Breast epithelium (tissue), 4 donors: Measurements from ENCODE around the gene CDH16. TPM values are rescaled to one million over a fixed set of nuclear protein-coding genes. Genes with fewer than 3 reads are reported as not detected.

Experiments used
- DNase-seq, 2 donors: peaks; one replicate each; pipeline ENCODE4 v3.0.0-alpha.2; 2019; ENCODE audit warnings: low spot score in 2 of 2
- H3K27ac ChIP-seq, 2 donors: fragments of 200-600 bp; sonication (generic) in 1 of 2; one replicate each; pipeline ENCODE4 v1.5.1; 2016 to 2019; ENCODE audit warnings: mild to moderate bottlenecking in 1 of 2
- H3K27me3 ChIP-seq, 2 donors: fragments of 200-600 bp; sonication (generic) in 1 of 2; one replicate each; pipeline versions ENCODE4 v1.5.1 to v1.6.0; 2017 to 2019; ENCODE audit warnings: control low read depth in 1 of 2, mild to moderate bottlenecking in 1 of 2
- H3K36me3 ChIP-seq: fragments of 200-600 bp; one replicate; pipeline ENCODE4 v1.5.1; 2019
- H3K4me1 ChIP-seq, 2 donors: fragments of 200-600 bp; sonication (generic); one replicate each; pipeline ENCODE4 v1.5.1; 2016 to 2019; ENCODE audit warnings: control low read depth in 1 of 2
- H3K4me3 ChIP-seq, 3 donors: fragments of 200-600 bp; sonication (generic); 1 replicate in 2 of 3; 2 replicates in 1 of 3; pipeline ENCODE4 v1.5.1; 2016 to 2019; ENCODE audit warnings: mild to moderate bottlenecking in 3 of 3, moderate library complexity in 2 of 3
- H3K9me3 ChIP-seq, 2 donors: fragments of 200-600 bp; sonication (generic) in 1 of 2; one replicate each; pipeline ENCODE4 v1.5.1; 2016 to 2019; ENCODE audit warnings: control low read depth in 1 of 2
- CTCF ChIP-seq, 3 donors: fragments of 450-650 bp; IDR thresholded peaks; one replicate each; pipeline ENCODE4 v1.5.1; 2016 to 2017; ENCODE audit warnings: antibody characterized with exemption in 3 of 3, mild to moderate bottlenecking in 3 of 3, moderate library complexity in 3 of 3
- POLR2A ChIP-seq: fragments of 450-650 bp; IDR thresholded peaks from one replicate; pipeline ENCODE4 v1.6.1; 2016; ENCODE audit warnings: antibody characterized with exemption, mild to moderate bottlenecking, moderate library complexity
- POLR2AphosphoS5 ChIP-seq, 3 donors: sonication (generic); formaldehyde crosslinking; IDR thresholded peaks; one replicate each; pipeline ENCODE4 v1.6.1; 2017; ENCODE audit warnings: antibody characterized with exemption in 3 of 3
- intact Hi-C: fragments of 100-400 bp; cut with DNase I; formaldehyde crosslinking; loops from one replicate; pipeline ENCODE4 v1.15.1; 2023; ENCODE audit warnings: low total_unique reads
- total RNA-seq, 3 donors: library from RNA; depleted of rRNA; stranded (reverse); fragments of >200 nt; gene quantifications; one replicate each; pipeline ENCODE4 v1.1.0, GENCODE V29; 2016

The CDH16 gene
- total RNA-seq, 3 donors from 2014 or later, result not detected

GRCh38 chr16:66863707-66864106 lies 55.0 kb downstream of the CDH16 start:
- Histone ChIP-seq H3K9me3 (no peaks in the 10 kb centered on the region), H3K27ac (no peak overlapping the region), H3K4me3 (no peak overlapping the region), H3K27me3 (no peaks in the 10 kb centered on the region), H3K4me1 (no peaks in the 10 kb centered on the region), H3K36me3 (no peaks in the 10 kb centered on the region)
- no peak for DNase-seq
- TF ChIP-seq POLR2A (no peak), POLR2AphosphoS5 (IDR thresholded peaks at IDR 0.05) (no peak), CTCF (IDR thresholded peaks at IDR 0.05) (no peak)
- intact Hi-C loops, result loop anchor here (10.0 kb wide), 1 partner anchor 459 kb away; no protein-coding TSS in a partner anchor

GRCh38 chr16:66862023-66862520 lies 56.6 kb downstream of the CDH16 start:
- Histone ChIP-seq H3K4me3 (no peak overlapping the region), H3K36me3 (no peaks in the 10 kb centered on the region), H3K27ac (no peak overlapping the region), H3K4me1 (no peaks in the 10 kb centered on the region), H3K9me3 (no peaks in the 10 kb centered on the region), H3K27me3 (no peaks in the 10 kb centered on the region)
- TF ChIP-seq POLR2A (no peak), CTCF (IDR thresholded peaks at IDR 0.05) (no peak), POLR2AphosphoS5 (IDR thresholded peaks at IDR 0.05) (no peak)
- intact Hi-C loops, result loop anchor here (10.0 kb wide), 1 partner anchor 457 kb away; no protein-coding TSS in a partner anchor
- no peak for DNase-seq

GRCh38 chr16:66859397-66860068 lies 59.2 kb downstream of the CDH16 start:
- no peak overlapping the region for H3K27ac ChIP-seq
- no peak overlapping the region for H3K4me3 ChIP-seq
- intact Hi-C loops, result loop anchor here (10.0 kb wide), 1 partner anchor 455 kb away; no protein-coding TSS in a partner anchor
- no peaks in the 10 kb centered on the region for H3K9me3 ChIP-seq
- TF ChIP-seq CTCF (IDR thresholded peaks at IDR 0.05) (no peak), POLR2AphosphoS5 (IDR thresholded peaks at IDR 0.05) (no peak), POLR2A (no peak)
- no peaks in the 10 kb centered on the region for H3K27me3 ChIP-seq
- H3K4me1 ChIP-seq, result no peaks in the 10 kb centered on the region
- no peaks in the 10 kb centered on the region for H3K36me3 ChIP-seq
- DNase-seq, result no peak

GRCh38 chr16:66858740-66859396 lies 59.8 kb downstream of the CDH16 start:
- H3K27ac ChIP-seq, result no peak overlapping the region
- TF ChIP-seq POLR2A, result no peak
- no peak for TF ChIP-seq POLR2AphosphoS5 (IDR thresholded peaks at IDR 0.05)
- TF ChIP-seq CTCF (IDR thresholded peaks at IDR 0.05), result no peak
- H3K9me3 ChIP-seq, result no peaks in the 10 kb centered on the region
- intact Hi-C loops, result no loop called here
- H3K27me3 ChIP-seq, result no peaks in the 10 kb centered on the region
- peak in 1 of 2 donors; percentile 39 for DNase-seq
- no peaks in the 10 kb centered on the region for H3K4me1 ChIP-seq
- no peak overlapping the region for H3K4me3 ChIP-seq
- no peaks in the 10 kb centered on the region for H3K36me3 ChIP-seq

Other genes with a start within 250 kb of the CDH16 start
- gene CMTM4, start 222.1 kb downstream of the CDH16 start, total RNA-seq, result 10 to 100 TPM; 12.5 to 35.4 (median 33.7) TPM
- 100 to 1,000 TPM; 153 to 172 (median 156) TPM for gene DYNC1LI2, start 167.3 kb downstream of the CDH16 start, total RNA-seq
- gene TERB1, start 117.3 kb downstream of the CDH16 start, total RNA-seq, result under 1 TPM; 0.33 to 0.64 (median 0.59) TPM
- gene NAE1, start 87.9 kb downstream of the CDH16 start, total RNA-seq, result 10 to 100 TPM; 44.0 to 69.8 (median 60.3) TPM
- 1 to 10 TPM in 1 of 3 donors, not detected in 2; 1.3 TPM for gene CA7, start 74.5 kb downstream of the CDH16 start, total RNA-seq
- 10 to 100 TPM in 1 of 3 donors, 1 to 10 TPM in 2; 8.8 to 18.6 (median 9.4) TPM for gene PDP2, start 38.4 kb downstream of the CDH16 start, total RNA-seq
- 10 to 100 TPM in 1 of 3 donors, 1 to 10 TPM in 2; 7.7 to 11.1 (median 8.0) TPM for gene RRAD, start 6.7 kb upstream of the CDH16 start, total RNA-seq
- 10 to 100 TPM; 45.7 to 77.3 (median 65.4) TPM for gene CIAO2B, start 15.5 kb upstream of the CDH16 start, total RNA-seq
- gene CES2, start 16.6 kb upstream of the CDH16 start, total RNA-seq, result 10 to 100 TPM; 25.9 to 33.1 (median 31.9) TPM
- 1 to 10 TPM in 2 of 3 donors, under 1 TPM in 1; 0.29 to 5.9 (median 2.1) TPM for gene CES3, start 42.4 kb upstream of the CDH16 start, total RNA-seq
- gene CES4A, start 69.7 kb upstream of the CDH16 start, total RNA-seq, result 10 to 100 TPM in 2 of 3 donors, 1 to 10 TPM in 1; 9.0 to 19.6 (median 11.1) TPM
- 10 to 100 TPM; 48.5 to 69.1 (median 52.3) TPM for gene CBFB, start 110.3 kb upstream of the CDH16 start, total RNA-seq
- gene PHAF1, start 191.1 kb upstream of the CDH16 start, total RNA-seq, result 10 to 100 TPM; 17.8 to 31.8 (median 27.1) TPM
- gene B3GNT9, start 232.1 kb upstream of the CDH16 start, total RNA-seq, result 10 to 100 TPM in 2 of 3 donors, 1 to 10 TPM in 1; 7.8 to 13.3 (median 11.1) TPM
- 10 to 100 TPM; 35.1 to 42.6 (median 36.4) TPM for gene TRADD, start 241.0 kb upstream of the CDH16 start, total RNA-seq
- 10 to 100 TPM; 19.5 to 60.0 (median 40.1) TPM for gene FBXL8, start 241.1 kb upstream of the CDH16 start, total RNA-seq
- gene HSF4, start 245.9 kb upstream of the CDH16 start, total RNA-seq, result 100 to 1,000 TPM in 1 of 3 donors, 10 to 100 TPM in 2; 46.9 to 113 (median 62.5) TPM